ENCODE measurements around the gene DNAH7.

DNA sequence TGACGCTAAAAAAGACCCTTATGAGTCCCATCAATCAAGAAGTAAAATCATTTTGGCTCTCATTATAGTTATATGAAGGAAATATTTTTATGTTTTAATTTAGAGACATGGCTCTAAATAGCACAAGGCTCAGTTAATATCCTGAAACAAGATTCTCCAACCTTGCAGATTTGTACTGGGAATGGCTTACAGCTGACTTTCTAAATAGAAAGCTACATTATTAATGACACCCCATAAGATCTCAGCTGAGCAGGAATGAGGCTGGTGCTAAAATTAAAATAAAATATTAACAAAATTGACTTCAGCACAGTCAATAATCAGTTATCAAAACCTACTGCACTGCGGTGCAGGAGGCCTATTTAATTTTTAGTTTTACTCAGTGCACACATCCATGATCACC, 274.8 kb downstream of the DNAH7 start:
- TF ChIP-seq, protein P1, sequence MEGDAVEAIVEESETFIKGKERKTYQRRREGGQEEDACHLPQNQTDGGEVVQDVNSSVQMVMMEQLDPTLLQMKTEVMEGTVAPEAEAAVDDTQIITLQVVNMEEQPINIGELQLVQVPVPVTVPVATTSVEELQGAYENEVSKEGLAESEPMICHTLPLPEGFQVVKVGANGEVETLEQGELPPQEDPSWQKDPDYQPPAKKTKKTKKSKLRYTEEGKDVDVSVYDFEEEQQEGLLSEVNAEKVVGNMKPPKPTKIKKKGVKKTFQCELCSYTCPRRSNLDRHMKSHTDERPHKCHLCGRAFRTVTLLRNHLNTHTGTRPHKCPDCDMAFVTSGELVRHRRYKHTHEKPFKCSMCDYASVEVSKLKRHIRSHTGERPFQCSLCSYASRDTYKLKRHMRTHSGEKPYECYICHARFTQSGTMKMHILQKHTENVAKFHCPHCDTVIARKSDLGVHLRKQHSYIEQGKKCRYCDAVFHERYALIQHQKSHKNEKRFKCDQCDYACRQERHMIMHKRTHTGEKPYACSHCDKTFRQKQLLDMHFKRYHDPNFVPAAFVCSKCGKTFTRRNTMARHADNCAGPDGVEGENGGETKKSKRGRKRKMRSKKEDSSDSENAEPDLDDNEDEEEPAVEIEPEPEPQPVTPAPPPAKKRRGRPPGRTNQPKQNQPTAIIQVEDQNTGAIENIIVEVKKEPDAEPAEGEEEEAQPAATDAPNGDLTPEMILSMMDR (IDR thresholded peaks at IDR 0.05), result no peak
- no peak for TF ChIP-seq POLR2A (IDR thresholded peaks at IDR 0.05)
